Vagina (tissue), 2 donors: ENCODE data around the gene MAP3K9.

Experiments used
- POLR2AphosphoS5 ChIP-seq, 2 donors: sonication (generic); formaldehyde crosslinking; IDR thresholded peaks; one replicate each; pipeline ENCODE4 v1.9.0; 2017; ENCODE audit warnings: antibody characterized with exemption in 2 of 2, mild to moderate bottlenecking in 2 of 2, low read depth in 1 of 2; ENCODE audit not compliant: insufficient read depth in 1 of 2
- TF ChIP-seq, protein P1 (sequence below), 3 experiments: fragments of 450-650 bp in 2 of 3; fragments of 200-600 bp in 1 of 3; sonication (generic) in 1 of 3; IDR thresholded peaks; one replicate each; pipeline ENCODE4 v1.5.1; 2017 to 2019; ENCODE audit warnings: antibody characterized with exemption in 3 of 3, mild to moderate bottlenecking in 2 of 3, moderate library complexity in 2 of 3

- no peak for TF ChIP-seq POLR2AphosphoS5 (IDR thresholded peaks at IDR 0.05; ENCODE audit: insufficient read depth in 1 of 2, low read depth in 1 of 2)
- TF ChIP-seq, protein P1, sequence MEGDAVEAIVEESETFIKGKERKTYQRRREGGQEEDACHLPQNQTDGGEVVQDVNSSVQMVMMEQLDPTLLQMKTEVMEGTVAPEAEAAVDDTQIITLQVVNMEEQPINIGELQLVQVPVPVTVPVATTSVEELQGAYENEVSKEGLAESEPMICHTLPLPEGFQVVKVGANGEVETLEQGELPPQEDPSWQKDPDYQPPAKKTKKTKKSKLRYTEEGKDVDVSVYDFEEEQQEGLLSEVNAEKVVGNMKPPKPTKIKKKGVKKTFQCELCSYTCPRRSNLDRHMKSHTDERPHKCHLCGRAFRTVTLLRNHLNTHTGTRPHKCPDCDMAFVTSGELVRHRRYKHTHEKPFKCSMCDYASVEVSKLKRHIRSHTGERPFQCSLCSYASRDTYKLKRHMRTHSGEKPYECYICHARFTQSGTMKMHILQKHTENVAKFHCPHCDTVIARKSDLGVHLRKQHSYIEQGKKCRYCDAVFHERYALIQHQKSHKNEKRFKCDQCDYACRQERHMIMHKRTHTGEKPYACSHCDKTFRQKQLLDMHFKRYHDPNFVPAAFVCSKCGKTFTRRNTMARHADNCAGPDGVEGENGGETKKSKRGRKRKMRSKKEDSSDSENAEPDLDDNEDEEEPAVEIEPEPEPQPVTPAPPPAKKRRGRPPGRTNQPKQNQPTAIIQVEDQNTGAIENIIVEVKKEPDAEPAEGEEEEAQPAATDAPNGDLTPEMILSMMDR (IDR thresholded peaks at IDR 0.05): no peak
These were observed 74.3 kb downstream of the MAP3K9 start for GRCh38 chr14:70735043-70735442.
